Ovary (tissue), 9 donors: ENCODE data around the gene DNAJC6. TPM values are rescaled to one million over a fixed set of nuclear protein-coding genes. Genes with fewer than 3 reads are reported as not detected.

Experiments
- DNase-seq, 5 donors: peaks; one replicate each; pipeline ENCODE4 v3.0.0-alpha.2; 2019 to 2020
- H3K27ac ChIP-seq, 2 donors: fragments of 200-600 bp; one replicate each; pipeline versions ENCODE4 v1.5.1 to v1.8.0; 2019 to 2022
- H3K27me3 ChIP-seq: fragments of 200-600 bp; one replicate; pipeline ENCODE4 v1.8.0; 2022
- H3K36me3 ChIP-seq: fragments of 200-600 bp; sonication (generic); one replicate; pipeline ENCODE4 v1.5.1; 2019
- H3K4me1 ChIP-seq: one replicate; pipeline ENCODE4 v1.8.1; 2013; ENCODE audit warnings: mild to moderate bottlenecking, moderate library complexity; ENCODE audit not compliant: insufficient read depth
- H3K4me3 ChIP-seq: fragments of 200-600 bp; sonication (generic); one replicate; pipeline ENCODE4 v1.5.1; 2017
- H3K9me3 ChIP-seq, 2 donors: fragments of 200-600 bp in 1 of 2; sonication (generic) in 1 of 2; one replicate each; pipeline versions ENCODE4 v1.5.1 to v1.8.1; 2013 to 2019; ENCODE audit warnings: mild to moderate bottlenecking in 1 of 2, moderate library complexity in 1 of 2
- CTCF ChIP-seq, 3 donors: fragments of 450-650 bp in 2 of 3; fragments of 200-600 bp in 1 of 3; IDR thresholded peaks; one replicate each; pipeline versions ENCODE4 v1.5.1 to v1.8.0; 2016 to 2022; ENCODE audit warnings: antibody characterized with exemption in 3 of 3, mild to moderate bottlenecking in 1 of 3
- EP300 ChIP-seq: sonication (generic); formaldehyde crosslinking; IDR thresholded peaks from one replicate; pipeline ENCODE4 v1.6.1; 2017; ENCODE audit warnings: antibody characterized with exemption
- POLR2A ChIP-seq: fragments of 450-650 bp; IDR thresholded peaks from one replicate; pipeline ENCODE4 v1.6.1; 2017; ENCODE audit warnings: antibody characterized with exemption, mild to moderate bottlenecking, moderate library complexity
- WGBS, 3 donors: extraction: QIAGEN DNeasy Blood & Tissue Kit in 1 of 3; methylation state at CpG; one replicate each; pipeline versions ENCODE4 v1.1.5 to v1.1.7; 2013 to 2017; 5-methylcytosine and 5-hydroxymethylcytosine counted together
- intact Hi-C, 4 donors: fragments of 100-400 bp; cut with DNase I; formaldehyde crosslinking; loops; one replicate each; pipeline versions ENCODE4 v1.11.0 to v1.15.1; 2022 to 2023
- polyA plus RNA-seq, 2 donors: library from polyadenylated mRNA; stranded (reverse); fragments of 200-250 nt in 1 of 2; fragments of 350-450 nt in 1 of 2; fragmentation: Illumina TruSeq in 1 of 2; extraction: RNeasy Lipid Tissue Mini Kit (QIAGEN cat#74804) in 1 of 2; gene quantifications; one replicate each; pipeline ENCODE4 v1.2.3, GENCODE V29; 2013 to 2014
- total RNA-seq, 7 donors: library from RNA; depleted of rRNA in 2 of 7; stranded (reverse); fragments of >200 nt in 2 of 7; fragmentation: NEBNext Ultra II Directional in 3 of 7; extraction: Animal tissue kit (Norgen Biotek cat#: 25700) in 3 of 7; gene quantifications; one replicate each; pipeline versions ENCODE4 v1.1.0 to v1.2.4, GENCODE V29; 2016 to 2023
- donor health status: DM: no; HTN: no; CAD: no; lungs with moderate emphysema.
- donor health status: DM: no; HTN: no; CAD: no.
- donor health status: Bipolar disorder and iron deficiency.
- donor health status: DM: yes; HTN: yes; CAD: no.
- donor health status: DM: no; HTN: no; CAD: no.
- donor health status: DM: yes; HTN: yes; CAD: no.

The DNAJC6 gene
- total and polyA plus RNA-seq, 9 donors: 0.48 to 2.7 (median 1.5) TPM

DNA sequence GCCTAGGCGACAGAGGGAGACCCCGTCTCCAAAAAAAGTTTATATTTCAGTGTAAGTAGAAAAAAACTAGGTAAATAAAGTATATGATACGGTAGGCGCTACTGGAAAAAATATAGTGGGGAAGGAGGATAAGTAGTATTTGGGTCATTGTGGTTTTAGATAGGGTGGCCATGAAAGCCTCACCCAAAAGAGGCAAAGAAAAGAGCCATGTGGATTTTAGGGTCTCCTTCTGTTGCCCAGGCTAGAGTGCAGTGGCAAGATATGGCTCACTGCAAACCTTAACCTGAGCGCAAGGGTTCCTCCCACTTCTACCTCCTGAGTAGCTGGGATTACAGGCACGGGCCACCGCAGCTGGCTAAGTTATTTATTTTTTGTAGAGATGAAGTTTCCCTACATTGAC lies 128.3 kb downstream of the DNAJC6 start:
- no peak overlapping the region for H3K27ac ChIP-seq
- TF ChIP-seq POLR2A: no peak
- TF ChIP-seq CTCF (IDR thresholded peaks at IDR 0.05): no peak
- no peak for TF ChIP-seq EP300
- H3K4me3 ChIP-seq: no peak overlapping the region
- no peak for DNase-seq
- WGBS, 3 donors: 96 to 97% (median 96%) methylated on average over 7 of the region's 7 CpGs
- H3K9me3 ChIP-seq: no peaks in the 10 kb centered on the region
- no peaks in the 10 kb centered on the region for H3K36me3 ChIP-seq
- peaks cover 1% of the 10 kb centered on the region for H3K4me1 ChIP-seq
- no peaks in the 10 kb centered on the region for H3K27me3 ChIP-seq
- intact Hi-C loops: no loop called here

DNA sequence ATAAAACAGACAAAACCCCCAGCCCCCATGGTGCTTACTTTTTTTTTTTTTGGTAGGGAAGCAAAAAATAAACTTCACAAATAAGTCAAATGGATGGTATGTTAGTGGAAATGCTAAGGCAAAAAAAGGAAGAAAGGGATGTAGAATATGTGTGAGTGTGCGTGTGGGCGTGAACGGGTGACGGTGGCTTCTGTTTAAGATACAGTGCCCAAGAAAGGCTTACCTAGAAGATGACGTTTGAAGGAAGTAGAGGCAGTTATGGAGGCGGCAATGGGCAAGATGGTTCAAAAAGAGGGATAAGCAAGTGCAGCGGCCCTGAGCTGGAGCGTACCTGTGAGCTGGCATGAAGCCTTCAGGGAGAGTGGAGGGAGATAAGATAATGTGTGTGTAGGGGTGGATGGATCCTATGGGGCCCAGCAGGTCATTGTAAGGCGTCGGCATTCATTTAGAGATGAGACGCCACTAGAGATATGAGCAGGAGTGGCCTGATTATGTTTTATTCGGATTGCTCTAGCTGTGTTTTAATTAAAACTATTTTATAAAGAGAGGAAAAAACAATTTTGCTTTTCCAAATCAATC lies 131.1 kb downstream of the DNAJC6 start:
- 70 to 74% (median 72%) methylated on average over 12 of the region's 12 CpGs for WGBS, 3 donors
- no peak for DNase-seq

DNA sequence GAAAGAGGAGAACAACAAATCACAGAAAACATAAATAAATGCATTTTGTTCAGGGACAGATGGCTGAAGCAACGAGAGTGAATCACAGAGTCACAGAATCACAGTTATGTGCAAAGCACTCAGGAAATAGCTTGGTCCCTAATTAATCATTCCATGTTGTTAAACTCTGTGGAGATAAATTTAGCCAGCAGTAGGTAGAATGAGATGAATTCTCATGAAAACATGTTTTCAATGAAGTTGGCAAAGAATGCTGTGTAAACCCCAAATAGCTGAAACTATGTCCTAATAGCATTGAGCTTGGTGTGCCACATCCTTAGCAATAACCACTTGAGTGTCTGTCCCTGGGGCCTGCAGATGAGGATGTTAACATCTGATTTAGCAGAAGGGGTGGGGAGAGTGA lies 131.6 kb downstream of the DNAJC6 start:
- Histone ChIP-seq H3K27ac (no peak overlapping the region), H3K27me3 (no peaks in the 10 kb centered on the region), H3K4me1 (peaks cover 1% of the 10 kb centered on the region), H3K4me3 (no peak overlapping the region), H3K36me3 (no peaks in the 10 kb centered on the region), H3K9me3 (no peaks in the 10 kb centered on the region)
- no peak for TF ChIP-seq POLR2A
- TF ChIP-seq CTCF (IDR thresholded peaks at IDR 0.05): no peak
- no peak for TF ChIP-seq EP300
- no peak for DNase-seq
- 33 to 55% (median 45%) methylated on average over 1 of the region's 1 CpG for WGBS, 3 donors
- intact Hi-C loops: no loop called here

More for the DNA sequence above, 131.1 kb downstream of the DNAJC6 start:
- Histone ChIP-seq H3K4me1 (peaks cover 1% of the 10 kb centered on the region), H3K27ac (no peak overlapping the region), H3K36me3 (no peaks in the 10 kb centered on the region), H3K9me3 (no peaks in the 10 kb centered on the region), H3K4me3 (no peak overlapping the region), H3K27me3 (no peaks in the 10 kb centered on the region)
- intact Hi-C loops: no loop called here
- TF ChIP-seq POLR2A (no peak), CTCF (IDR thresholded peaks at IDR 0.05) (no peak), EP300 (no peak)

- H3K27ac ChIP-seq: no peak overlapping the region
- no peaks in the 10 kb centered on the region for H3K27me3 ChIP-seq
- peaks cover 1% of the 10 kb centered on the region for H3K4me1 ChIP-seq
- no peaks in the 10 kb centered on the region for H3K9me3 ChIP-seq
- WGBS, 3 donors: 41 to 60% (median 54%) methylated on average over 3 of the region's 3 CpGs
- H3K36me3 ChIP-seq: no peaks in the 10 kb centered on the region
- TF ChIP-seq CTCF (IDR thresholded peaks at IDR 0.05) (no peak), POLR2A (no peak), EP300 (no peak)
- no peak overlapping the region for H3K4me3 ChIP-seq
- intact Hi-C loops: no loop called here
- no peak for DNase-seq
Measured at GRCh38 chr1:65441464-65441863, 132.1 kb downstream of the DNAJC6 start.
